Colonic mucosa (tissue), 4 donors: ENCODE measurements around the gene ALDH1A1. TPM values are rescaled to one million over a fixed set of nuclear protein-coding genes. Genes with fewer than 3 reads are reported as not detected.

Experiments
- DNase-seq: peaks from one replicate; pipeline ENCODE4 v3.0.0-alpha.2; 2020
- H3K27ac ChIP-seq: fragments of 200-600 bp; one replicate; pipeline ENCODE4 v1.8.0; 2021
- H3K27me3 ChIP-seq: fragments of 200-600 bp; one replicate; pipeline ENCODE4 v1.8.0; 2021
- H3K36me3 ChIP-seq: fragments of 200-600 bp; one replicate; pipeline ENCODE4 v1.8.0; 2021
- H3K4me1 ChIP-seq: fragments of 200-600 bp; one replicate; pipeline ENCODE4 v1.8.0; 2021; ENCODE audit warnings: mild to moderate bottlenecking
- H3K4me3 ChIP-seq: fragments of 200-600 bp; one replicate; pipeline ENCODE4 v1.8.0; 2021
- H3K9ac ChIP-seq, 2 donors: one replicate each; pipeline ENCODE4 v1.7.0; 2013; ENCODE audit warnings: control low read depth in 2 of 2, low read depth in 2 of 2, low read length in 2 of 2
- H3K9me3 ChIP-seq: fragments of 200-600 bp; one replicate; pipeline ENCODE4 v1.8.0; 2021
- CTCF ChIP-seq: fragments of 200-600 bp; IDR thresholded peaks from one replicate; pipeline ENCODE4 v1.8.0; 2022; ENCODE audit warnings: antibody characterized with exemption, mild to moderate bottlenecking
- intact Hi-C: fragments of 100-400 bp; cut with DNase I; formaldehyde crosslinking; loops from one replicate; pipeline ENCODE4 v1.14.1; 2022
- total RNA-seq, 2 donors: library from RNA; stranded (reverse); fragmentation: NEBNext Ultra II Directional in 1 of 2; extraction: Animal tissue kit (Norgen Biotek cat#: 25700) in 1 of 2; gene quantifications; one replicate each; pipeline ENCODE4 v1.2.1, GENCODE V29; 2021
- donor health status: healthy.
- donor health status: DM: no; HTN: no; CAD: no.
- donor health status: DM: no; HTN: no; CAD: no.

ALDH1A1 gene
- total RNA-seq, 2 donors from 2014 or later: 61.3 to 102 TPM

- intact Hi-C loops: no loop called here
- Histone ChIP-seq H3K36me3 (no peaks in the 10 kb centered on the region), H3K27me3 (no peaks in the 10 kb centered on the region), H3K9ac (no peak overlapping the region), H3K27ac (no peak overlapping the region), H3K4me1 (no peaks in the 10 kb centered on the region), H3K9me3 (no peaks in the 10 kb centered on the region), H3K4me3 (no peak overlapping the region)
- no peak for TF ChIP-seq CTCF
- no peak for DNase-seq
Observed at GRCh38 chr9:72924154-72924790, 28.6 kb downstream of the ALDH1A1 start.

- Histone ChIP-seq H3K9ac (no peak overlapping the region), H3K27me3 (no peaks in the 10 kb centered on the region), H3K36me3 (no peaks in the 10 kb centered on the region), H3K4me1 (no peaks in the 10 kb centered on the region), H3K9me3 (no peaks in the 10 kb centered on the region), H3K4me3 (no peak overlapping the region), H3K27ac (no peak overlapping the region)
- TF ChIP-seq CTCF: no peak
- intact Hi-C loops: no loop called here
- no peak for DNase-seq
Observed at GRCh38 chr9:72923077-72923476, 29.8 kb downstream of the ALDH1A1 start.

GRCh38 chr9:72921888-72922654 is 30.8 kb downstream of the ALDH1A1 start:
- H3K9ac ChIP-seq: no peak overlapping the region
- H3K36me3 ChIP-seq: no peaks in the 10 kb centered on the region
- intact Hi-C loops: no loop called here
- H3K27ac ChIP-seq: no peak overlapping the region
- H3K27me3 ChIP-seq: no peaks in the 10 kb centered on the region
- TF ChIP-seq CTCF: no peak
- no peaks in the 10 kb centered on the region for H3K4me1 ChIP-seq
- no peak overlapping the region for H3K4me3 ChIP-seq
- no peak for DNase-seq
- no peaks in the 10 kb centered on the region for H3K9me3 ChIP-seq

GRCh38 chr9:72919246-72919945 is 33.5 kb downstream of the ALDH1A1 start:
- intact Hi-C loops: no loop called here
- H3K36me3 ChIP-seq: no peaks in the 10 kb centered on the region
- no peaks in the 10 kb centered on the region for H3K9me3 ChIP-seq
- no peaks in the 10 kb centered on the region for H3K27me3 ChIP-seq
- no peak for DNase-seq
- no peak overlapping the region for H3K9ac ChIP-seq
- no peaks in the 10 kb centered on the region for H3K4me1 ChIP-seq
- H3K27ac ChIP-seq: no peak overlapping the region
- no peak overlapping the region for H3K4me3 ChIP-seq
- TF ChIP-seq CTCF: no peak

- intact Hi-C loops: no loop called here
- no peak for DNase-seq
- Histone ChIP-seq H3K9ac (no peak overlapping the region), H3K4me1 (no peaks in the 10 kb centered on the region), H3K4me3 (no peak overlapping the region), H3K27ac (no peak overlapping the region), H3K36me3 (no peaks in the 10 kb centered on the region), H3K9me3 (no peaks in the 10 kb centered on the region), H3K27me3 (no peaks in the 10 kb centered on the region)
- TF ChIP-seq CTCF: no peak
Observed at GRCh38 chr9:72917892-72918509, 34.9 kb downstream of the ALDH1A1 start.
